ENCODE data around the gene MAPK7. TPM values are rescaled to one million over a fixed set of nuclear protein-coding genes. Genes with fewer than 3 reads are reported as not detected.
A peak's percentile ranks its signal among the peaks of the same experiment; 100 is the strongest.
"Not testable (repeated sequence)": the region's sequence is repeated elsewhere in the genome, so short reads cannot be mapped to it uniquely, and the experiment has no call there.

The MAPK7 gene
- total RNA-seq, 1 donor from 2014 or later: 27.2 TPM

DNA sequence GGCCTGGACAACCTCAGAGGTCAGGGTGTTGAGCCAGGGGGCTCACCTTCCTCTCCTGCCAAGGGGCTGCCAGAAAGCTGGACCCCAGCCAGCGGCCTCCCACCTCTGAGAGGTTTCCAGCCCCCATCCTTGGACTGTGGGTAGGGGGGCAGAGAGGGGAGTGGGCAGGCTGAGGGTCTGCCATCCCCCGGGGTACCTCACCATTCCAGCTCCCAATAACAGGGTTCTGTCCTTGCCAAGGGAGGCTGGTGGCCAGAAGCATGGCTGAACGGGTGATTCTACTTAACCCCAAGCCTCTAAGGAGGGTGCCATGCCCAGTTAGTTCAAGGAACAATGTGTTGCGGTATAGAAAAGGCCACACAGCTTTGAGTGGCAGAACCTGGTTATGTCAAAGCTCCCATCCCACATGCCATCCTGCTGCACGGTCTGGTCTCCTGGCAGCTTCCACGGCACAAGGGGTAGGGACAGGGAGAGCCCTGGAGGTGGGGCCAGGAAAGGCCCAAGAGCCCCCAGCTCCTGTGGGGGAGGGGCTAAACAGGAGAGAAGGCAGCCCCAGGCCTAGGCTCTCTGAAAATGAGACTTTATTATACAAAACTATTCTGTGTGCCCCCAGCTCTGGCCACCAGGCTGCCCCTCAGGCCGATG, 35.6 kb upstream of the MAPK7 start:
- DNase-seq (ENCODE audit: low spot score): no peak

- no peak for DNase-seq (ENCODE audit: low spot score)
Observed at GRCh38 chr17:19343256-19343630, 35.1 kb upstream of the MAPK7 start.

GRCh38 chr17:19343671-19344151, 34.6 kb upstream of the MAPK7 start:
- no peak for DNase-seq (ENCODE audit: low spot score)

GRCh38 chr17:19344311-19345066, 33.8 kb upstream of the MAPK7 start:
- no peak for DNase-seq (ENCODE audit: low spot score)

DNA sequence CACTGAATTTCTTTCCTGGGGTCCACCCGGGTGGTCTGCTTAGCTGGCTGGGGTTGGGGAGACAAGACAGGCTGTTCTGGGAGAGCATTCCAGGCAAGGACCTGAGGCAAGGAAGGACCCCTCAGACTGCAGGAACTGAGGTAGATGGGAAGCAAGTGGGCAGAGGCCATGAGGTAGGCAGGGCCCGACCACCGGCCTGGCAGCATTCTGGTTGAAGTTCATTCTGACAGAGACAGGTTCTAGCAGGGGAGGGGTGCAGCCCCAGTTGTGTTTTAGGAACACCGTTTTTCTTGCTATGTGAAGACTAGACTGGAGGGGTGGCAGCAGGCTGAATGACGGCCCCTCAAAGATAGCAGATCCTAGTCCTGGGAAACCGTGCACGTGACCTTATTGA, 33.2 kb upstream of the MAPK7 start:
- DNase-seq (ENCODE audit: low spot score): no peak

GRCh38 chr17:19345486-19346350, 32.6 kb upstream of the MAPK7 start:
- DNase-seq (ENCODE audit: low spot score): no peak

DNA sequence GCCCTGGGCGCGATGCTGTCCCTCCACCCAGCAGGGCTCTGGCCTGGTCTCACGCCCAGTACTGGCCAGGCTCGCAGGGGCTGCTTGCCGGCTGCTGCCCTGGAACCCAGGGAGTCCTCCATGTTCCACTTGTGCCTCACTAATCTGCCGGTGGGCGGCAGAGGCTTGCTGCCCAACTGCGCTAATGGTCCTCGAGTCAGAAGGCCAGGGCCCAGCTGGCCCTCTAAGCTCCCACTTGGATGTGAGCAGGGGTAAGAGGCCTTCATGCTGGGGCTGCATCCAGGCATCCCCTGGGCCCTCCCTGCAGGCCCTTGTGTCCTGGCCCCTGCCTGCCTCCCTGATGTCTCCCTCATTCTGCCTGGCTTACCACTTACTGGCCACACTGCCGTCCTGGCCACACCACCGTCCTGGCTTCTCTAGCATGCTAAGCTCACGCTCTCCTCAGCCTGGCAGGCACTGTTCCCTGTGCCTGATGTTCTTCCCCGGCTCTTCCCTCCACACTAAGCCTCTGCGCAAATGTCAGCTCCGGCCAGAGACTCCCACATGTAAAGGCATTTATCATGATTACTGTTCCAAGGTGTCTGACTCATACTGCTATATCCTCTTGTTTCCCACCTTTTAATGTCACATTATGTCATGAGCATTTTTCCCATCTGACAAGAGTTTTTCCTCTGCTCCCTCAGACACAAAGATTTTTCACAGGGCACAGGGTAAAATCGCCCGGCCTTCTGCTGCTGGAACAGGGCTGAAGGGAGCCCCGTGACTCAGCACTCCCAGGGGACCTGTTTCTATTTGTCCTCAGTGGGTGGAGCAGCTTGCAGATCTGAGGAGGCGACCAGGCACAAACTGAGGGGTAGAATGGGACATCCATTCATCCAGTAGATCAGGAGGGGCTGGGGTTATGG, 31.7 kb upstream of the MAPK7 start:
- DNase-seq (ENCODE audit: low spot score): peak; percentile 76

DNA sequence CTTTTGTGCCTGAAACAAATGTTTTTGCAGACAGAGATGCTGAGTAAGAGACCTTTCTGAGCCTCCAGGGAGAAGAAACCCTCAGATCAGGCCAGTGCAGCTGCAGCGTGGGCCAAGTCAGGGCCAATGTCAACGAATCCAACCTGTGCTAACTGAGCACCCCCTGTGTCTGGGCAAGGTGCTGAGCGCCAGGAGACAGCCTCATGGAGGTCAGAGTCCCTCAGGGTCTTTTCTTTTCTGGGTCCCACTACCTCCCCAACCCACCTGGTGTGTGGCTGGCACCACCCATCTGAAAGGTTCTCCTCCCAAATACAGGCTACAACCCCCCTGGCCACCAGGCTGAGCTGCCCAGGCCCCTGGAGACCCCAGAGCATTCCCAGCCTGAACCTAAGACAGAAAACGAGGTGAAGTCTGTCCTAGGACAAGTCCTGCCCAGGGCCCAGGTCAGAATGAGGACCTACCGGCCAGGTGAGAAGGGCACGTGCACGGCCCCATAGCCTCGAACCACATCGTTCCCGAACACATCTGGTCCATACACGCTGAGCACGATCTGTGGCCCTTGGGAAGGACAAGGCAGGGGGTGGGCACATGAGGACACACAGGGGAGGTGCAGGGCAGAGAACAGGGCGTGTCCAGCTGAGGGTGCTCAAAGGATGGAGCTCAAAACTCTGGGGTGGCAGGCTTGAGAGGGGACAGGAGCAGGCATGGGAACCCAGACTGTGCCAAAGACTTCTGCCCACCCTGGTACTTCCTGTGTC, 30.8 kb upstream of the MAPK7 start:
- peak; percentile 87 for DNase-seq (ENCODE audit: low spot score)

- no peak for DNase-seq (ENCODE audit: low spot score)
Observed at GRCh38 chr17:19348081-19348650, 30.1 kb upstream of the MAPK7 start.

DNA sequence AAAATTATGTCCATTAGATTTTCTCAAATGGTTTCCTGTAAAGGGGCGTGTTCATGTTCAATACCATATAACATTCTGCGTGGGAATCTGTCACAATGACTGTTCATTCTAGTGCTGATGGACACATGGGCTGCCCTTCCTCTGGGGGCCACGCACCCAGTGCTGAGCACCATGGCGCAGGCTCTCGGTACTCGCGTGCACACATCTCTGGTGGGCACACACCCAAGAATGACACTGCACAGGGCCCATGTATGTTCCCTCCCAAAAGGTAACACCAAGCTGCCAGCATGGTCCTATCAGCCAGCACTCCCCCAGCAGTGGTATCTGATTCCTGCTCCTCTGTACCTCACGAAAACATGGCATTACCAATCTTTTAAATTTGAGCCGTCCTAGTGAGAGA, 29.5 kb upstream of the MAPK7 start:
- DNase-seq (ENCODE audit: low spot score): no peak

GRCh38 chr17:19353401-19353800, 24.9 kb upstream of the MAPK7 start:
- not testable (repeated sequence) for DNase-seq (ENCODE audit: low spot score)

DNA sequence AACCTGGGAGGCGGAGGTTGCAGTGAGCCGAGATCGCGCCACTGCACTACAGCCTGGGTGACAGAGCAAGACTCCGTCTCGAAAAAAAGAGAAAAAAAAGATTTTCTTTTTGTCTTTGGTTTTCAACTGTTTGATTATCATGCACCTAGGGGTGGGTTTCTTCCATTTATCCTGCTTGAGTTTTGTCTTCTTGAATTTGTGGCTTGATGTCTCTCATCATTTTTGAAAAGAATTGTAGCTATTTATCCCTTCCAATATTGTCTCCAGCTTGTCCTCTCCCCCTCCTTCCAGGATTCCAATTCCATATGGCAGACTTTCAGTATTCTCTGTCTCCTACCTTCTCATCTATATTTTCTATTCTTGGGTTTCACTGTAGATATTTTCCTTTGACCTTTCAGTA, 23.6 kb upstream of the MAPK7 start:
- DNase-seq (ENCODE audit: low spot score): no peak

DNA sequence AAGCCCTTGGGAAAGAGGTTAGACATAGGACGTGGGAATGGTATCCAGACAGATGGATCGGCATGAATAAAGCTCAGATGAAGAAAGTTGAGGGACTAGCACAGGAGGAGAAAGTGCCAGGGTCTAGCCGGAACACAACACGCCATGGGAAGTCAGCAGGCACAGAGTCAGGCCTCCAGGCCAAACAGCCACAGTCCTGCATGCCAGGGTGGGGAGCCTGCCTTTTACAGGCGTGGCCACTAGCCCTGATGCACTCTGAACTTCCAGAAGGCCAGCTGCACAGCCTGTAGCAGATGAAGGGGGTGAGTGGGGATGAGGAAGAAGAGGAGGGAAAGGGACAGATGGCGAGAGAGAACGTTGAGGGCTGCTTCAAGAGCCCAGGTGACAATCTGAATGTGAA, 20.9 kb upstream of the MAPK7 start:
- DNase-seq (ENCODE audit: low spot score): no peak

- DNase-seq (ENCODE audit: low spot score): no peak
Observed at GRCh38 chr17:19357761-19358160, 20.5 kb upstream of the MAPK7 start.

GRCh38 chr17:19359151-19359550, 19.1 kb upstream of the MAPK7 start:
- no peak for DNase-seq (ENCODE audit: low spot score)

DNA sequence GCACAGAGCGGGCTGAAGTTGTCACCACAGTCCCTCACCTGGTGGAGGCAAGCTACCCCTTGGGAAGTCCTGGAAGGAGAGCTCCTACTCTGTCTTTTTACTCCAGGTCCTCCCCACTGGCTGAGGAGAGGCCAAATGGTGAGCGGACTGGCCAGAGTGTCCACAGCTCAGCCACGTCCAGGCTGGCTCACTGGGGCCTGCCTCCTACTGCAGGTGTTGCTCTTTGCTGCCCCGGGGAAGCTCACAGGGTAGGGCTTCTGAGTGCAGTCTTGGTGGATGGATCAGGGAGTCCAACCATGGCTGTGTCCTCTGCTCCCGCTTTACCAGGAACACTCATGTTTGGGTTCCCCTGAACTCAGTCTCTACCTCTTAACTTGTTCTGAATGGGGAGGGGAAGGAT, 18.4 kb upstream of the MAPK7 start:
- DNase-seq (ENCODE audit: low spot score): no peak

DNA sequence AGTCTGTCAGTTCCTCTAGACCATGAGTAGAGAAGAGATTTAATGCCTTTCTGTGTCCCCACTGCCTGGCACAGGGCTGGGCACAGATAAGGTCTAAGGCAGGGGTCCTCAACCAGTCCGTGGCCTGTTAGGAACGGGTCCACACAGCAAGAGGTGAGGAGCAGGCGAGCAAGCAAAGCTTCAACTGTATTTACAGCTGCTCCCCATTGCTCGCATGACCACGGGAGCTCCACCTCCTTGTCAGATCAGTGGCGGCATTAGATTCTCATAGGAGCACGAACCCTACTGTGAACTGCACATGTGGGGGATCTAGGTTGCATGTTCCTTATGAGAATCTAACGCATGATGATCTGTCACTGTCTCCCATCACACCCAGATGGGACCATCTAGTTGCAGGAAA, 17.5 kb upstream of the MAPK7 start:
- no peak for DNase-seq (ENCODE audit: low spot score)

GRCh38 chr17:19361326-19361725, 17.0 kb upstream of the MAPK7 start:
- no peak for DNase-seq (ENCODE audit: low spot score)

DNA sequence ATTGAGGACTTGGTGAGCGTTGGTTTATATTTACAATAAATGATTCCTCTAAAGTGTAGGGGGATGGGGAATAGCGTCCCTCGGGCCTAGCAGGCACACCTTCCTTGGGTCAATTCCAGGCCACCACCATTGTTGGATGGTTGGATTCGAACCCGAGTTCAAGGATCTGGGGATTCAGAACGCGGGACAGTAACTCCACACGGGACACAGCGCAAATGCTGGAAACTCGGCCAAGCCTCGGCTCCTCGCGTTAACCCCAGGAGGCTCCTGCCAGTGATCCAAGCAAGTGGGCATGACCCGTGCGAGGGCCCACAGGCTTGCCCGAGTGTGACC, 16.4 kb upstream of the MAPK7 start:
- no peak for DNase-seq (ENCODE audit: low spot score)
